Coronary artery (tissue), 2 donors: Measurements from ENCODE around the gene SECISBP2.

Experiments used
- DNase-seq: peaks from one replicate; pipeline ENCODE4 v3.0.0-alpha.2; 2017; ENCODE audit warnings: low spot score
- H3K27ac ChIP-seq, 2 donors: fragments of 200-600 bp; sonication (generic); one replicate each; pipeline ENCODE4 v1.5.1; 2016 to 2019
- H3K4me3 ChIP-seq: fragments of 200-600 bp; sonication (generic); 2 replicates; pipeline ENCODE4 v1.5.1; 2016; ENCODE audit warnings: mild to moderate bottlenecking, moderate library complexity
- TF ChIP-seq, protein P1 (sequence below): fragments of 200-600 bp; sonication (generic); IDR thresholded peaks from one replicate; pipeline ENCODE4 v1.5.1; 2019; ENCODE audit warnings: antibody characterized with exemption

Gene SECISBP2

DNA sequence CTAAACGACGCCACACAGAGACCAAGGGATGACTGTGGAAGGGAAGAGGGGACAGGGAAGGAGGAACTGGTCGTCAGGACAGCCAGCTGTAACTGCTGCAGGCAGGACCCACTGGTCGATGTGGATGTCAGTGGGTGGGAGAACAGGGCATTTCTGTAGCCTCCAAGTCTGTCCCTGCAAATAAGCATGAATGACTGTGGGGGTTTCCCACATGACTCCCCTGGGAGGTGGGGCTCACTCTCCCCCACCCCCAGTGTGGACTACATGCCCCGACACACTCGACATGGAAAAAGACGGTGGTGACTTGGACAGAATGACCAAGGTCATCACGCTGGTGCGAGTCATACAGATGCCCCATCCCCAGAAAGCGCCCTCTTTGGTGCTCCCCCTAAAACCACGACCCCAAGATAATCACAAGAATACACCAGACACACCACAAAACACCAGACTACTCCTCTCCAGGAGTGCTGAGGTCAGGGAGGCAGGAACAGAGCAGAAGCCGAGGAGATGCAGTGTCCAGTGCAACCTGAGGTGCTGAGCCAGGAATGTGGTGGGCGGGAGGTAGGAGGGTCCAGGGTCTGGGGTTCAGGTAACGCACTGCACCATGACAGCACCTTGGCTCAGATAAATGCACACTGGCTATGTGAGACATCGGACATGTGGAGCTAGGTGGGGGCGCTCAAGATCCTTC is 64.9 kb downstream of the SECISBP2 start:
- TF ChIP-seq, protein P1, sequence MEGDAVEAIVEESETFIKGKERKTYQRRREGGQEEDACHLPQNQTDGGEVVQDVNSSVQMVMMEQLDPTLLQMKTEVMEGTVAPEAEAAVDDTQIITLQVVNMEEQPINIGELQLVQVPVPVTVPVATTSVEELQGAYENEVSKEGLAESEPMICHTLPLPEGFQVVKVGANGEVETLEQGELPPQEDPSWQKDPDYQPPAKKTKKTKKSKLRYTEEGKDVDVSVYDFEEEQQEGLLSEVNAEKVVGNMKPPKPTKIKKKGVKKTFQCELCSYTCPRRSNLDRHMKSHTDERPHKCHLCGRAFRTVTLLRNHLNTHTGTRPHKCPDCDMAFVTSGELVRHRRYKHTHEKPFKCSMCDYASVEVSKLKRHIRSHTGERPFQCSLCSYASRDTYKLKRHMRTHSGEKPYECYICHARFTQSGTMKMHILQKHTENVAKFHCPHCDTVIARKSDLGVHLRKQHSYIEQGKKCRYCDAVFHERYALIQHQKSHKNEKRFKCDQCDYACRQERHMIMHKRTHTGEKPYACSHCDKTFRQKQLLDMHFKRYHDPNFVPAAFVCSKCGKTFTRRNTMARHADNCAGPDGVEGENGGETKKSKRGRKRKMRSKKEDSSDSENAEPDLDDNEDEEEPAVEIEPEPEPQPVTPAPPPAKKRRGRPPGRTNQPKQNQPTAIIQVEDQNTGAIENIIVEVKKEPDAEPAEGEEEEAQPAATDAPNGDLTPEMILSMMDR: no peak
- Histone ChIP-seq H3K4me3 (no peak overlapping the region), H3K27ac (no peak overlapping the region)
- no peak for DNase-seq

DNA sequence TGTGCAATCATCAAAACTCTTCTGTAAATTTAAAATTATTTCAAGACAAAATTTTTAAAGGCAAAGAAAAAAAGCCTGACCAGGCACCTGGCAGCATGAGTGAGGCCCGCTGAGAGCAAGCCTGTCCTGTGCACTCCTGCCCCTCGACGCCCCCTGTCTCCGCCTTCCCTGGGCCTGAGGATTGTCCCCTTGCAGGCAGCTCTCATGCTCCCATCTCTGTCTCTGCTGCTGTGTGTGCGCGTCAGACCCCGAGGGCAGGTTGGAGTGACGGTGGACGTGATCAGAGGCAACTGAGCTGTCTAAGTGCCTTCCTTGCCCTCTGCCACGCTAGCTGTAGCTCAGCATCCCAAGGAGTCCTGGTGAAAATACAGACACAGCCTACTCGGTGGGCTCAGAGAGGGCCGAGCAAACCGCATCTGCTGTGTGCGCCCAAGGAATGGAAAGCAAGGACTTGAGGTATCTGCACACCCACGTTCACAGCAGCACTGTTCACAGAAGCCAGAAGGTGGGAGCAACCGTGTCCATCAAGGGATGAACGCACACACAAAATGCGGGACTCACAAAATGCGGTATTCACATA is 65.5 kb downstream of the SECISBP2 start:
- no peak for DNase-seq
- TF ChIP-seq, protein P1: no peak
- Histone ChIP-seq H3K4me3 (no peak overlapping the region), H3K27ac (no peak overlapping the region)

DNA sequence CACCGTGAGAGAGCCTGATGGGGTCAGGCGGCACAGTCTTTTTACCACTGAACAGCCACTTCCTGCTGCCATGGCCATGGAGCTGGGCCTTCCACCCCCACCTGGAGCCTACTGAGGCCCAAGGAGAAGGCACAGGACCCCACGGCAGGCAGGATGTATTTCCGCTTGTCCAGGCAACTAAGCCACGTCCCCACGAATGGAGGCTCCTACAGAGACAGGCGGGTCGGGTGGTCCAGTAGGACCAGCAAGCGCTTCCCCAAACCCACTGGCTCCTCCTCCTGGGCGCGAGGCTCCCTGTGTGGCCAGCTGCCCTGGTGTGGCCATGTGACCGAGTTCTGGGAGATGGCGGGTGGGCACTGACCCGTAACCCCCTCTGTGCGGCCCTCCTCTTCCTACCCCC is 66.5 kb downstream of the SECISBP2 start:
- no peak for DNase-seq
- H3K4me3 ChIP-seq: no peak overlapping the region
- TF ChIP-seq, protein P1: no peak
- no peak overlapping the region for H3K27ac ChIP-seq

DNA sequence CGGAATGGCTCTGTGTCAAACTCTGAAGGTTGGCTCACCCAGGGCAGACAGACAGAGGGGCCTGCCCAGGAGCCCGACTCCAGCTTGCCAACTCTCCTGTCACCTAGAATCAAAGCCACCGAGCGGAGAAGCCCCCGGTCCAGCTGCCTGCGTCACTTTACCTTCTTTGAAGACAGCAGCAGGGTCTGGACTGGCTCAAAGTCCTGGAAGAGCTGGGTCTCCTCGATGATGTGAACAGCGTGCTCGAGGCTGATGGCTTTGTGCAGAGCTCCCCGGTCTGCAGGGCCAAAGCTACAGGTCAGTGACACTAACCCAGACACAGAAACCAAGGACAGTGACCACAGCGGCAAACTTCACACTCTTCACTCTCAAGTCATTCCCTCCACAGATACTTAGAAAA is 67.9 kb downstream of the SECISBP2 start:
- no peak overlapping the region for H3K4me3 ChIP-seq
- H3K27ac ChIP-seq: no peak overlapping the region
- TF ChIP-seq, protein P1: no peak
- DNase-seq: no peak

DNA sequence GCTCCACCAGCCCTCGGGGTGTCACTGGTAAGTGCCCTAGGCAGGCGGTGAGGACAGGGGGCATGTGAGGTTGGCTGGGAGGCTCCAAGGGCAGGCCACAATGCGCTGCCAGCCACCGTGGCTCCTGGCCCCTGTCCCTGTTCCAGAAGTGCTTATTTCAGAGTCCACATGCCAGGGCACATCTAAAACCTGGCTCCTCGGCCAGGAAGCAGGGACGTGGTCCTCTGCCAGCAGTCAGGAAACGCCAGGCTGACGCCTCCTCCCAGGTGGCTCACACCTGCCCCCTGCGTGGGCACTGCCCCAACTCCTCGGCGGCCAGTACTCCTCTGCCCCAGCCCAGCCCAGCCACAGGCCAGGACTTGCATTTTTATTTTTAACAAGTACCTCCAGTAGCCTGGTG is 68.5 kb downstream of the SECISBP2 start:
- TF ChIP-seq, protein P1: no peak
- Histone ChIP-seq H3K27ac (no peak overlapping the region), H3K4me3 (no peak overlapping the region)
- no peak for DNase-seq

DNA sequence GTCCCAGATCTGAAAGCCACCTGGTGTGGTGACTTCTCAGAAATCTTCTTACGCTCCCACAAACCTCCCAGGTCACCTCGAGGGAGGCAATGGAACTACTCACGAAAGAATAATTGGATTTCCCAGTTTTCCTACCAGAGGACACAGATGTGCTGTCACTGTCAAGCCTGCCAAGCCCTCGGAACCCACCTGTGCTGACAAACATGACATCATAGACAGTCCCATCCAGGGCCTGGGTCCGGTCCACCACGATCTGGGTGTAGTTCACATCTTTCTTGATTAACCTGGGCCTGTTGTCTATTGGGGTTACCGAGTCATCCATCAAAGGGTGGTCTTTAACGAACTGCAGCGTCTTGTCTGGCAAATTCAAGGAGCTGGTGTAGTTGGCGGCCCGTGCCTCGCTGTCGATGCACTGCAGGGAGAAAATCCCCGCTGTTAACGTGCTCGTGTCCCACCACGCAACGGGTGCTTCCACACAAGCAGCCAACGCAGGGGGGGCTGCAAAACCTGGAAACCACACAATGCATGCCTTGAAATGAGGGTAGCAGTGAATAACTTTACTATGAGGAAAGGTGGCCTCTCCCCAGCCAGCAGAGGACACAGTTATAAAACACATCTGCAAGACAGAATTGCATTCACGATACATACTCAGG is 69.0 kb downstream of the SECISBP2 start:
- H3K27ac ChIP-seq: peak overlapping the region in 1 of 2 donors; percentile 72
- TF ChIP-seq, protein P1: no peak
- no peak for DNase-seq

More for the DNA sequence above, 69.0 kb downstream of the SECISBP2 start:
- H3K4me3 ChIP-seq: no peak overlapping the region
